NCI-H128 (cell line): Measurements from ENCODE around the gene ASPG.

ENCODE experiments used
- DNase-seq: peaks from one replicate; lab custom pipeline; 2025; ENCODE audit not compliant: unreplicated experiment; lab: John Stamatoyannopoulos, UW

Gene ASPG

GRCh38 chr14:104159990-104160389 is 74.5 kb downstream of the ASPG start:
- DNase-seq = no peak

GRCh38 chr14:104161602-104162367 is 76.3 kb downstream of the ASPG start:
- DNase-seq = no peak

GRCh38 chr14:104162495-104162894 is 77.0 kb downstream of the ASPG start:
- no peak for DNase-seq

- no peak for DNase-seq
Observed at GRCh38 chr14:104163541-104163940, 78.0 kb downstream of the ASPG start.

GRCh38 chr14:104164041-104164440 is 78.5 kb downstream of the ASPG start:
- no peak for DNase-seq

GRCh38 chr14:104164512-104164911 is 79.0 kb downstream of the ASPG start:
- DNase-seq = no peak
